ENCODE measurements around the gene MEGF9. TPM values are rescaled to one million over a fixed set of nuclear protein-coding genes. Genes with fewer than 3 reads are reported as not detected.

Gene MEGF9
- total RNA-seq, 1 experiment from 2014 or later = 8.3 TPM

DNA sequence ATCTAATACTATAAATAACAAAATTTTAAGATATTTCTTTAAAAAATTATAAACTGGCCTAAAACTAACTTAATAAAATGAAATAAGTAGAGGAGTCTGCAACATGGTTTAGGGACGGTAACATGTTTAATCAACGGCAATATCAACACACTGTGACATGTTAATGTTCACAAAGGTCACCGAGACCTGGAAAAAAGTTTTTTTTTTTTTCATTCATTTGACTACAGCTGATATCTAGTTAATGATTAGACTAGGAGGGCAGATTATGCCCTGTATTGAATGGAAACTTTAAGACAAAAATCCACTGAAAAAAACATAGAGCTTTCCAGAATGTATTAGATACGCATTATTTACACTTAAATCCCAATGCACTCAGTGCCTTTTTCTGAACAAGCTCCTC lies 67.3 kb downstream of the MEGF9 start:
- H3K4me2 ChIP-seq (ENCODE audit: low read length) = no peak overlapping the region
- no TSS peak for BruUV-seq (replicated peaks)

DNA sequence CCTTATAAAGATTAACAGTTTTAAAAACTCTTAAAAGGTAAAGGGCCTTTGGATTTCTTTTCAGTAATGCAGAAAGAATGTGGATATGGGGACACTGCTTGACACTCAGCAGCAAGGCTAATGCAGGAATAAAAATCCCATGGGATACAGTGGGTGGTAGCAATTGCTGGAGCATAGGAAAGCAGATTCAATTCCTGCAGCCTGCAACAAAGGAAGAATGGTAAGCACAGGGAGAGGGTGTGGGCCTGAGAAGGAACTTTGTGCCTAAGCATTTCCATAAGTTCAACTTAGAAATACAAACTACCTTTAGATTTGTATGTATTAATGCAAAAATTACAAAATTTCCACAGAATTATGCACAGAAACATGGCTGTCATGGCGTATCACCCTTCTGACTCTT lies 68.5 kb downstream of the MEGF9 start:
- ChIA-PET POLR2A (no interaction called here), CTCF (no interaction called here), RAD21 (ENCODE audit: low non-redundant PET in 1 of 2, low total read pairs in 2 of 2, uncharacterized antibody in 2 of 2, unreplicated experiment in 2 of 2) (no interaction called here)
- Histone ChIP-seq H3K27me3 (ENCODE audit: insufficient read depth, low read length) (no peaks in the 10 kb centered on the region), H3K27ac (ENCODE audit: low read depth, low read length) (no peak overlapping the region), H3K4me1 (ENCODE audit: control insufficient read depth in 1 of 2, insufficient read depth in 2 of 2, low read length in 2 of 2) (peaks cover 0 to 8% of the 10 kb centered on the region in 2 experiments; a peak in 2 of 4 replicates), H3K4me3 (replicated peaks in 1 of 2; ENCODE audit: low read depth in 1 of 2, low read length in 2 of 2) (no peak overlapping the region), H3K9me3 (ENCODE audit: control insufficient read depth in 1 of 2, insufficient read depth in 1 of 2, low read depth in 1 of 2, low read length in 2 of 2) (no peaks in the 10 kb centered on the region), H4K20me1 (ENCODE audit: insufficient read depth) (no peaks in the 10 kb centered on the region), H2AFZ (ENCODE audit: low read depth, low read length, poor library complexity, severe bottlenecking) (no peak overlapping the region), H3K9me2 (ENCODE audit: insufficient read depth) (no peaks in the 10 kb centered on the region), H3K9ac (ENCODE audit: low read length) (no peak overlapping the region), H3K36me3 (ENCODE audit: control insufficient read depth in 1 of 2, insufficient read depth in 2 of 2, low read length in 2 of 2) (no peaks in the 10 kb centered on the region), H3K79me2 (ENCODE audit: insufficient read depth, low read length) (no peaks in the 10 kb centered on the region), H3K4me2 (ENCODE audit: low read length) (no peak overlapping the region)
- no peak for ATAC-seq
- no TSS peak for BruUV-seq (replicated peaks)
- intact Hi-C loops (cut with micrococcal nuclease) = no loop called here
- DNase-seq (ENCODE audit: low read depth, low spot score) = no peak
- TF ChIP-seq, protein P1, sequence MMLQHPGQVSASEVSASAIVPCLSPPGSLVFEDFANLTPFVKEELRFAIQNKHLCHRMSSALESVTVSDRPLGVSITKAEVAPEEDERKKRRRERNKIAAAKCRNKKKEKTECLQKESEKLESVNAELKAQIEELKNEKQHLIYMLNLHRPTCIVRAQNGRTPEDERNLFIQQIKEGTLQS (IDR thresholded peaks at IDR 0.05) = no peak
- TF ChIP-seq SIN3A (IDR thresholded peaks at IDR 0.05; ENCODE audit: low read depth) (no peak), CBX3 (IDR thresholded peaks at IDR 0.05; ENCODE audit: low read depth) (no peak), RAD21 (IDR thresholded peaks at IDR 0.05; ENCODE audit: low read depth) (no peak), TCF7L2 (IDR thresholded peaks at IDR 0.05; ENCODE audit: borderline replicate concordance, extremely low read depth, insufficient read depth, insufficient read length) (no peak), ZFX (IDR thresholded peaks at IDR 0.05) (no peak), EZH2 (IDR thresholded peaks at IDR 0.05) (no peak), POLR2AphosphoS5 (IDR thresholded peaks at IDR 0.05; ENCODE audit: low read depth, low read length) (no peak), ZNF274 (IDR thresholded peaks at IDR 0.05; ENCODE audit: low read depth, low read length) (no peak), CEBPB (IDR thresholded peaks at IDR 0.05; ENCODE audit: low read depth) (no peak), EGR1 (IDR thresholded peaks at IDR 0.05; ENCODE audit: low read depth) (no peak), SP1 (IDR thresholded peaks at IDR 0.05; ENCODE audit: low read depth) (no peak), YY1 (IDR thresholded peaks at IDR 0.05; ENCODE audit: extremely low read depth, insufficient replicate concordance, low read depth, low read length) (no peak)
- TF ChIP-seq, protein P2, sequence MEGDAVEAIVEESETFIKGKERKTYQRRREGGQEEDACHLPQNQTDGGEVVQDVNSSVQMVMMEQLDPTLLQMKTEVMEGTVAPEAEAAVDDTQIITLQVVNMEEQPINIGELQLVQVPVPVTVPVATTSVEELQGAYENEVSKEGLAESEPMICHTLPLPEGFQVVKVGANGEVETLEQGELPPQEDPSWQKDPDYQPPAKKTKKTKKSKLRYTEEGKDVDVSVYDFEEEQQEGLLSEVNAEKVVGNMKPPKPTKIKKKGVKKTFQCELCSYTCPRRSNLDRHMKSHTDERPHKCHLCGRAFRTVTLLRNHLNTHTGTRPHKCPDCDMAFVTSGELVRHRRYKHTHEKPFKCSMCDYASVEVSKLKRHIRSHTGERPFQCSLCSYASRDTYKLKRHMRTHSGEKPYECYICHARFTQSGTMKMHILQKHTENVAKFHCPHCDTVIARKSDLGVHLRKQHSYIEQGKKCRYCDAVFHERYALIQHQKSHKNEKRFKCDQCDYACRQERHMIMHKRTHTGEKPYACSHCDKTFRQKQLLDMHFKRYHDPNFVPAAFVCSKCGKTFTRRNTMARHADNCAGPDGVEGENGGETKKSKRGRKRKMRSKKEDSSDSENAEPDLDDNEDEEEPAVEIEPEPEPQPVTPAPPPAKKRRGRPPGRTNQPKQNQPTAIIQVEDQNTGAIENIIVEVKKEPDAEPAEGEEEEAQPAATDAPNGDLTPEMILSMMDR (IDR thresholded peaks at IDR 0.05 in 2 of 3, conservative IDR thresholded peaks at IDR 0.05 in 1 of 3; ENCODE audit: borderline replicate concordance in 1 of 3, insufficient read depth in 1 of 3, low read depth in 2 of 3, low read length in 2 of 3) = no peak

More for the DNA sequence above, 67.3 kb downstream of the MEGF9 start:
- Histone ChIP-seq H3K4me1 (ENCODE audit: control insufficient read depth in 1 of 2, insufficient read depth in 2 of 2, low read length in 2 of 2) (peaks cover 0 to 5% of the 10 kb centered on the region in 2 experiments; a peak in 2 of 4 replicates), H3K27me3 (ENCODE audit: insufficient read depth, low read length) (no peaks in the 10 kb centered on the region), H3K79me2 (ENCODE audit: insufficient read depth, low read length) (no peaks in the 10 kb centered on the region), H3K9ac (ENCODE audit: low read length) (no peak overlapping the region), H3K9me2 (ENCODE audit: insufficient read depth) (no peaks in the 10 kb centered on the region), H3K36me3 (ENCODE audit: control insufficient read depth in 1 of 2, insufficient read depth in 2 of 2, low read length in 2 of 2) (no peaks in the 10 kb centered on the region), H3K9me3 (ENCODE audit: control insufficient read depth in 1 of 2, insufficient read depth in 1 of 2, low read depth in 1 of 2, low read length in 2 of 2) (no peaks in the 10 kb centered on the region), H3K27ac (ENCODE audit: low read depth, low read length) (no peak overlapping the region), H3K4me3 (replicated peaks in 1 of 2; ENCODE audit: low read depth in 1 of 2, low read length in 2 of 2) (no peak overlapping the region), H2AFZ (ENCODE audit: low read depth, low read length, poor library complexity, severe bottlenecking) (no peak overlapping the region), H4K20me1 (ENCODE audit: insufficient read depth) (no peaks in the 10 kb centered on the region)
- CTCF ChIA-PET = no interaction called here
- no peak for ATAC-seq
- intact Hi-C loops (cut with micrococcal nuclease) = no loop called here
- POLR2A ChIA-PET = no interaction called here
- DNase-seq (ENCODE audit: low read depth, low spot score) = no peak
- RAD21 ChIA-PET (ENCODE audit: low non-redundant PET in 1 of 2, low total read pairs in 2 of 2, uncharacterized antibody in 2 of 2, unreplicated experiment in 2 of 2) = no interaction called here
- no peak for TF ChIP-seq EZH2phosphoT487 (IDR thresholded peaks at IDR 0.05; ENCODE audit: borderline replicate concordance)
- TF ChIP-seq, protein P3, sequence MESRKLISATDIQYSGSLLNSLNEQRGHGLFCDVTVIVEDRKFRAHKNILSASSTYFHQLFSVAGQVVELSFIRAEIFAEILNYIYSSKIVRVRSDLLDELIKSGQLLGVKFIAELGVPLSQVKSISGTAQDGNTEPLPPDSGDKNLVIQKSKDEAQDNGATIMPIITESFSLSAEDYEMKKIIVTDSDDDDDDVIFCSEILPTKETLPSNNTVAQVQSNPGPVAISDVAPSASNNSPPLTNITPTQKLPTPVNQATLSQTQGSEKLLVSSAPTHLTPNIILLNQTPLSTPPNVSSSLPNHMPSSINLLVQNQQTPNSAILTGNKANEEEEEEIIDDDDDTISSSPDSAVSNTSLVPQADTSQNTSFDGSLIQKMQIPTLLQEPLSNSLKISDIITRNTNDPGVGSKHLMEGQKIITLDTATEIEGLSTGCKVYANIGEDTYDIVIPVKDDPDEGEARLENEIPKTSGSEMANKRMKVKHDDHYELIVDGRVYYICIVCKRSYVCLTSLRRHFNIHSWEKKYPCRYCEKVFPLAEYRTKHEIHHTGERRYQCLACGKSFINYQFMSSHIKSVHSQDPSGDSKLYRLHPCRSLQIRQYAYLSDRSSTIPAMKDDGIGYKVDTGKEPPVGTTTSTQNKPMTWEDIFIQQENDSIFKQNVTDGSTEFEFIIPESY (IDR thresholded peaks at IDR 0.05; ENCODE audit: extremely low read depth, insufficient replicate concordance, low read length) = no peak
- TF ChIP-seq, protein P1 (IDR thresholded peaks at IDR 0.05) = no peak
- no peak for TF ChIP-seq YY1 (IDR thresholded peaks at IDR 0.05; ENCODE audit: extremely low read depth, insufficient replicate concordance, low read depth, low read length)
